Measurements from ENCODE around the gene ULK2.

DNA sequence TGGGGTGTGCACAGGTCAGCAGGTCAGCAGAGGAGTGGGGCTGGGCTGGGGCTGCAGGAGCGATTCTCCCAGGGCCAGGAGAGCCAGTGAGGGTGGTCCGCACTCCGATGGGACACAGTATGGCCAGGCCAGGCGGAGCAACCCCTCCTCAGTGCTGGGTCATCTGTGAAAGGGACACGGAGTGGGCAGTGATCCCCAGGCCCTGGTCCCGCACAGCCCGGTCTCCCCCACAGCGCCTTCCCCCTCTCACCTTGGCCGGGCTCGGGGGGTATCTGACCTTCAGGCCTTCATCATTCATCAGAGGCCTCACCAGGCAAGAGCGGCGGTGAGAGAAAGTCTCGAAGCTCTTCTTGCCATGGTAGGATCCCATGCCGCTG lies 129.7 kb downstream of the ULK2 start:
- TF ChIP-seq, protein P1, sequence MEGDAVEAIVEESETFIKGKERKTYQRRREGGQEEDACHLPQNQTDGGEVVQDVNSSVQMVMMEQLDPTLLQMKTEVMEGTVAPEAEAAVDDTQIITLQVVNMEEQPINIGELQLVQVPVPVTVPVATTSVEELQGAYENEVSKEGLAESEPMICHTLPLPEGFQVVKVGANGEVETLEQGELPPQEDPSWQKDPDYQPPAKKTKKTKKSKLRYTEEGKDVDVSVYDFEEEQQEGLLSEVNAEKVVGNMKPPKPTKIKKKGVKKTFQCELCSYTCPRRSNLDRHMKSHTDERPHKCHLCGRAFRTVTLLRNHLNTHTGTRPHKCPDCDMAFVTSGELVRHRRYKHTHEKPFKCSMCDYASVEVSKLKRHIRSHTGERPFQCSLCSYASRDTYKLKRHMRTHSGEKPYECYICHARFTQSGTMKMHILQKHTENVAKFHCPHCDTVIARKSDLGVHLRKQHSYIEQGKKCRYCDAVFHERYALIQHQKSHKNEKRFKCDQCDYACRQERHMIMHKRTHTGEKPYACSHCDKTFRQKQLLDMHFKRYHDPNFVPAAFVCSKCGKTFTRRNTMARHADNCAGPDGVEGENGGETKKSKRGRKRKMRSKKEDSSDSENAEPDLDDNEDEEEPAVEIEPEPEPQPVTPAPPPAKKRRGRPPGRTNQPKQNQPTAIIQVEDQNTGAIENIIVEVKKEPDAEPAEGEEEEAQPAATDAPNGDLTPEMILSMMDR (IDR thresholded peaks at IDR 0.05 in 4 of 5, conservative IDR thresholded peaks at IDR 0.05 in 1 of 5), result no peak
- no peak for TF ChIP-seq POLR2A (IDR thresholded peaks at IDR 0.05)
